HL-60 (cell line): ENCODE data around the gene RASAL2.

Experiments used
- DNase-seq, 2 experiments: peaks; one replicate each; pipeline ENCODE4 v3.0.0-alpha.2; 2010 to 2020; ENCODE audit warnings: low read depth in 1 of 2, low spot score in 1 of 2
- H3K27ac ChIP-seq: fragments of 250-450 bp; sonication (Bioruptor Pico); replicated peaks from 2 replicates; pipeline ENCODE4 v1.5.1; 2020; ENCODE audit warnings: mild to moderate bottlenecking, moderate library complexity
- H3K27me3 ChIP-seq: fragments of 250-450 bp; sonication (Bioruptor Pico); 2 replicates; pipeline ENCODE4 v1.5.1; 2021; ENCODE audit warnings: mild to moderate bottlenecking, moderate library complexity; ENCODE audit not compliant: insufficient read depth, poor library complexity, severe bottlenecking
- H3K4me3 ChIP-seq: replicated peaks from 2 replicates; pipeline ENCODE4 v1.5.1; 2011; ENCODE audit warnings: mild to moderate bottlenecking, control low read depth, low read length; ENCODE audit not compliant: insufficient read depth
- CTCF ChIP-seq: IDR thresholded peaks from one replicate; pipeline ENCODE4 v1.5.1; 2011; ENCODE audit warnings: low read length, control low read depth, inconsistent platforms; ENCODE audit not compliant: insufficient read depth
- GABPA ChIP-seq: IDR thresholded peaks from 2 replicates; pipeline ENCODE4 v1.6.1; 2012; ENCODE audit warnings: low read depth
- POLR2AphosphoS5 ChIP-seq: IDR thresholded peaks from 2 replicates; pipeline ENCODE4 v1.6.1; 2012; ENCODE audit warnings: low read depth
- REST ChIP-seq: IDR thresholded peaks from 2 replicates; pipeline ENCODE4 v1.6.1; 2012; ENCODE audit warnings: low read depth; ENCODE audit not compliant: insufficient replicate concordance
- SPI1 ChIP-seq: IDR thresholded peaks from 2 replicates; pipeline ENCODE4 v1.6.1; 2012; ENCODE audit warnings: low read depth, mild to moderate bottlenecking, borderline replicate concordance

The RASAL2 gene

GRCh38 chr1:178072326-178072725 is 21.6 kb upstream of the RASAL2 start:
- no peak overlapping the region for H3K27ac ChIP-seq
- DNase-seq: no peak
- TF ChIP-seq CTCF (no peak), GABPA (no peak), REST (no peak), SPI1 (no peak), POLR2AphosphoS5 (no peak)

GRCh38 chr1:178075333-178075732 is 18.6 kb upstream of the RASAL2 start:
- DNase-seq: no peak
- TF ChIP-seq SPI1 (no peak), REST (no peak), POLR2AphosphoS5 (no peak), CTCF (no peak), GABPA (no peak)
- Histone ChIP-seq H3K27me3 (no peaks in the 10 kb centered on the region), H3K4me3 (no peak overlapping the region), H3K27ac (no peak overlapping the region)

More at GRCh38 chr1:178072326-178072725, 21.6 kb upstream of the RASAL2 start:
- no peak overlapping the region for H3K4me3 ChIP-seq
- H3K27me3 ChIP-seq: no peaks in the 10 kb centered on the region

- H3K4me3 ChIP-seq: no peak overlapping the region
- no peak for TF ChIP-seq REST
- no peak for TF ChIP-seq POLR2AphosphoS5
- no peaks in the 10 kb centered on the region for H3K27me3 ChIP-seq
- DNase-seq: no peak
- no peak overlapping the region for H3K27ac ChIP-seq
Measured at GRCh38 chr1:178076607-178077006, 17.3 kb upstream of the RASAL2 start.

GRCh38 chr1:178077917-178078316 is 16.0 kb upstream of the RASAL2 start:
- Histone ChIP-seq H3K4me3 (no peak overlapping the region), H3K27me3 (no peaks in the 10 kb centered on the region), H3K27ac (no peak overlapping the region)
- no peak for DNase-seq
- TF ChIP-seq GABPA (no peak), REST (no peak), CTCF (no peak), SPI1 (no peak), POLR2AphosphoS5 (no peak)
